VCaP (cell line): ENCODE measurements around the gene DECR2.

ENCODE experiments used
- H3K27ac ChIP-seq: fragments of 450-650 bp; 2 replicates; pipeline ENCODE4 v1.5.1; 2017
- TF ChIP-seq, protein P1 (sequence below): fragments of 450-650 bp; conservative IDR thresholded peaks from 2 replicates; pipeline ENCODE4 v1.5.1; 2017; ENCODE audit warnings: mild to moderate bottlenecking, moderate library complexity

DECR2 gene, protein sequence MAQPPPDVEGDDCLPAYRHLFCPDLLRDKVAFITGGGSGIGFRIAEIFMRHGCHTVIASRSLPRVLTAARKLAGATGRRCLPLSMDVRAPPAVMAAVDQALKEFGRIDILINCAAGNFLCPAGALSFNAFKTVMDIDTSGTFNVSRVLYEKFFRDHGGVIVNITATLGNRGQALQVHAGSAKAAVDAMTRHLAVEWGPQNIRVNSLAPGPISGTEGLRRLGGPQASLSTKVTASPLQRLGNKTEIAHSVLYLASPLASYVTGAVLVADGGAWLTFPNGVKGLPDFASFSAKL

DNA sequence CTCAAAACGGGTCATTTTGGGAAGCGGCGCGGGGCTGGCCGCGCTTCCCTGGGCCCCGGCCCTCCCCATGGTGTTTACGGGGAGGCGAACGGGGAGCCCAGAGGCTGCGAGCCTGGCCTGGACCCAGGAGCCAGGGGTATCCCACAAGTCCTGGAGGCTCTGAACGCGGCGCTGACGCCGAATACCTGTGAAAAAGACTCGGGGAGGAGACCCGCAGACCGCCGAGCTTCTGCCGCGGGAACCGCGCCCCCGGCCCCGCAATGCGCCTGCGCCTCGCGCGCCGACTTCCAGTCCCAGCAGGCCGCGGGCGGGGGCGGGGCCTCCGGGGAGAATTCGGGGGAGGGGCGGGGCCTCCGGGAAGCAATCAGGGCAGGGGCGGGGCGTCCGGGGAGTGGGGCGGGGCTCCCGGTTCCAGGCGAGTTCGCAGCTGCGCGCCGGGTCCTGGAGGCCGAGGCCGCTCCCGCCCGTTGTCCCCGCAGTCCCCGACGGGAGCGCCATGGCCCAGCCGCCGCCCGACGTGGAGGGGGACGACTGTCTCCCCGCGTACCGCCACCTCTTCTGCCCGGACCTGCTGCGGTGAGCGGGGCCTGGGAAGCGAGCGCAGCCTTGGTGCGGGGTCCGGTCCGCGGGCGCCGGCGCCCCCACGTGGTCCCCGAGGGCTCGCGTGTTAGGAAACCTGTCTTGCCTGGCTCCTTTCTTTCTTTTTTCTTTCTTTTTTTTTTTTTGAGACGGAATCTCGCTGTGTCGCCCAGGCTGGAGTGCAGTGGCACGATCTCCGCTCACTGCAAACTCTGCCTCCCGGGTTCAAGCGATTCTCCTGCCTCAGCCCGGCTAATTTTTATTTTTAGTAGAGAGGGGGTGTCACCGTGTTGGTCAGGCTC lies at the start of gene DECR2:
Gene DECR2 (plus strand): TSS at position 418 of the 881 bp plus-strand sequence. CDS start 79 bp downstream, at position 497.
- TF ChIP-seq, protein P1, sequence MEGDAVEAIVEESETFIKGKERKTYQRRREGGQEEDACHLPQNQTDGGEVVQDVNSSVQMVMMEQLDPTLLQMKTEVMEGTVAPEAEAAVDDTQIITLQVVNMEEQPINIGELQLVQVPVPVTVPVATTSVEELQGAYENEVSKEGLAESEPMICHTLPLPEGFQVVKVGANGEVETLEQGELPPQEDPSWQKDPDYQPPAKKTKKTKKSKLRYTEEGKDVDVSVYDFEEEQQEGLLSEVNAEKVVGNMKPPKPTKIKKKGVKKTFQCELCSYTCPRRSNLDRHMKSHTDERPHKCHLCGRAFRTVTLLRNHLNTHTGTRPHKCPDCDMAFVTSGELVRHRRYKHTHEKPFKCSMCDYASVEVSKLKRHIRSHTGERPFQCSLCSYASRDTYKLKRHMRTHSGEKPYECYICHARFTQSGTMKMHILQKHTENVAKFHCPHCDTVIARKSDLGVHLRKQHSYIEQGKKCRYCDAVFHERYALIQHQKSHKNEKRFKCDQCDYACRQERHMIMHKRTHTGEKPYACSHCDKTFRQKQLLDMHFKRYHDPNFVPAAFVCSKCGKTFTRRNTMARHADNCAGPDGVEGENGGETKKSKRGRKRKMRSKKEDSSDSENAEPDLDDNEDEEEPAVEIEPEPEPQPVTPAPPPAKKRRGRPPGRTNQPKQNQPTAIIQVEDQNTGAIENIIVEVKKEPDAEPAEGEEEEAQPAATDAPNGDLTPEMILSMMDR = peak; percentile 59
- H3K27ac ChIP-seq = peak within 1 kb of the TSS; percentile 81

DNA sequence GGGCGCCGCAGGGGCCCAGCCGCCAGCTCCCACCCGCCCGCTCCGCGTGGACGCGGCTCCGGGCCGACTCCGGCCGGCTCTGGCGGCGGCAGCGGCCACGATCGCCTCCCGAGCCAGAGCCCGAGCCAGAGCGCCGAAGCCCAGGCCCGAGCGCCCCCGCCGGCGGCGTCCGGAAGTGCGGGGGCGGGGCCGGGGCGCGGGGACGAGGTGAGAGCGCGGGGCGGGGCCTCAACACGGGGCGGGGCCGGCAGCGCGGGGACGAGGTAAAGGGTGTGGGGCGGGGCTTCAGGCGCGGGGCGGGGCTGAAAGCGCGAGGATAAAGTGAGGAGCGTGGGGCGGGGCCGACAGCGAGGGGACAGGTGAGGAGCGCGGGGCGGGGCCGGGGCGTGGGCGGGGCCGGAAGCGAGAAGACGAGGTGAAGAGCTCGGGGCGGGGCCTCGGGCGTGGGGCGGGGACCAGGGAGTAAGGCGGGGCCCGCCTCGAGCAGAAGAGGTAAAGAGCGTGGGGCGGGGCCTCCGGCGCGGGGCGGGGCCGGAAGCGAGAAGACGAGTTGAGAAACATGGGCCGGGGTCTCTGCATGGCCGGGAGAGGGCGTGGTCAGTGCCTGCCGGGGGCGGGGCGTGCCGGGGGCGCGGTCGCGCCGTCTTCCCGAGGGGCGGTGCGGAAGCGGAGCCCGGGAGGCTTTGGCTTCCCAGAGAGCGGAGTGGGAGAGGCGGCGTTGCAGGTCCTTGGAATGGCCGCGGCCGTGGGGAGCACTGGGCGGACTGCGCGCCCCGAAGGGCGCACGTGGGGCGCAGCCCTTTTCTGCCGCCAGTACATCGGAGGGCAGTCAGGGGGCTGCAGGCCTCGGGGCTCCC lies 48.9 kb upstream of the DECR2 start, which contains the start of gene AXIN1:
Gene AXIN1 (minus strand): TSS at position 177 of the 857 bp plus-strand sequence. CDS start 5,698 bp downstream, outside the sequence.
- peak within 1 kb of the TSS; percentile 72 for H3K27ac ChIP-seq
- TF ChIP-seq, protein P1 = peak; percentile 67

DNA sequence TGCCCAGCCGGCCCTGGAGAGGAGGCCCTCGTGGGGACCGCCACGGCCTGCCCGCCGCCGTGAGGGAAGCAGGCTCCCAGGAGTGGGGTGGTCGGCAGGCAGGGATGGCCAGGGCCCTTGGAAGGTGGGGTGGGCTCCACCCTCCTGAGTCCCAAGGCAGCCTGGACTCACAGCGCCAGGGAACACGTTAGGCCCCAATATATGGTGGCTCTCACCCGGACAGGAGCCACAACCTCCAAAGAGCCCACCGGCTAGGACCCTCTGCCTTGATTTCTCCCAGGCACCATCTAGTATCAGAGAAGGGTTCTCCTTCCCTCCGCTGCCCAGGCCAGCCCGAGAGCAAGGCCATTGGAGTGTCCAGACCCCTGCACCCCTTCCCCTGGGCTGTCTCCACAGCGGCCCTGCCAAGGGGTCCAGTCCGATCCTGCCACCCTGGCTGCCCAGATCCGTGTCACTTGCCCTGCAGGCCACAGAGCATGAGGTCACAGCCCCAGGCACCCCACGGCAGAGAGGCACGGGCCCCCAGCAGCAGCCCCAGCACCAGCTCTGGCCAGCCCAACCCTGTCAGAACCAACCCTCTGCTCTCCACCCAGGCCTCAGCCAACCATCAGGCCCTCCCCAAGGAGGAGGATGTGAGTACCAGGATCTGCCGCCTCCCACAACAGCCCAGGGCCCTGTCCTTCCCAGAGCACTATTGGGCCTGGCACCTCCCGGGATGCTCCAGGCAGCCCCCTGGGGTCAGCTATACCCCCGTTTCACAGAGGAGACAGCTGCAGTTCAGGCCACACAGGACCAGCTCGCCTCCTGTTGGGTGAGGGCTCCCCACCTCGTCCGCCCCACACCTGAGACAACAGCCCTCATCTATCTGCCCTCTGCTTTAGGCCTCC lies 48.0 kb upstream of the DECR2 start:
- no peak overlapping the region for H3K27ac ChIP-seq

DNA sequence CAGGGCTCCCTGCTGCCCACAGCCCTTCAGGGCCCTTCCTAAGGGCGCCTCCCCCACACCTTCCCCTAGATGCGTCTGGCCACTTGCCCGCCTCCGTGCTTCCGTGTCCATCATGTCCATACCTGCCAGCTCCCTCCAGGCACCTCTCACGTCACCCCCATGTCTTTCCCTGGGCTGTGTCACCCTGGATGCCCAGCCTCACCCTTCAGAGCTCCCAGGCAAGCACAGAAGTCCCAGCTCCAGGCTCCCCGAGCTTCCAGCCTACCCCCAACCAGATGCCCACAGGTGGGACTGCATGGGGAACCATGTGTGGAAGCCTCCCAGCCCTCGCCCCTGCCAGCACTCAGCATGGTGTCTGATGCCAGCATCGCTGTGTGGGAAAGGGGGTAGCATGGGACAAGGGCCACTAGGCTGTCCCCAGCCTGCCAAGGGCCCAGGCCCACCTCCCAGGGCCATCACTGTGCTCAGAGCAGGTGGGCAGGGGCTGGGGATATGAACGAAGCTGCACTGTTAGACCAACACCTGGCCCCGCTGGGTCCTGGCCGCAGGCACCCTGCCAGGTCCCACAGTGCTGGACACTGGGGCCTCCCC lies 47.3 kb upstream of the DECR2 start:
- TF ChIP-seq, protein P1 = no peak
- H3K27ac ChIP-seq = no peak overlapping the region

More for the DNA sequence above, 48.0 kb upstream of the DECR2 start:
- TF ChIP-seq, protein P1 = no peak

DNA sequence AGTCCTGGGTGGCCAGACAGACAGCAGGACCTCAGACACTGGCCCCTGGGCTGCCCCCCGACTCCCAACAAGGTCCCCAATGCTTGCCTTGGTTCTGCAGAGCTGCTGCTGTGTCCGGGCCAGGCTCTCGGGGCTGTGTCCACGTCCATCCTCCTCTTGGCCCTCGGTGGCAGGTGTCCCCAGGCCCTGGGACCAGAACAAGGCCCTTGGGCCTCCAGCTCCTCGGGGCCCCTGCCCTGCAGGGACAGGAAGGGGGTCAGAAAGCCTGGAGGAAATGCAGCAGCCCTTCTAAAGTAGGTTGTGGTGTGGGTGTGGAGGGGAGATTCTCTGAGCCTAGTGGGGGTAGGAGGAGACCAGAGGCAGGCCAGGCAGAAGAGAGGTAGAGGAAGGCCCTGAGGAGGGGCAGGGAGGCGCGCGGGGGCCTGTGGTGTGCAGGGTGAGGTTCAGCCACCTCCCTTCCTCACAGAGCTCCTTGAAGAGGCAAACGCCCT lies 46.7 kb upstream of the DECR2 start:
- TF ChIP-seq, protein P1 = no peak
- H3K27ac ChIP-seq = no peak overlapping the region

DNA sequence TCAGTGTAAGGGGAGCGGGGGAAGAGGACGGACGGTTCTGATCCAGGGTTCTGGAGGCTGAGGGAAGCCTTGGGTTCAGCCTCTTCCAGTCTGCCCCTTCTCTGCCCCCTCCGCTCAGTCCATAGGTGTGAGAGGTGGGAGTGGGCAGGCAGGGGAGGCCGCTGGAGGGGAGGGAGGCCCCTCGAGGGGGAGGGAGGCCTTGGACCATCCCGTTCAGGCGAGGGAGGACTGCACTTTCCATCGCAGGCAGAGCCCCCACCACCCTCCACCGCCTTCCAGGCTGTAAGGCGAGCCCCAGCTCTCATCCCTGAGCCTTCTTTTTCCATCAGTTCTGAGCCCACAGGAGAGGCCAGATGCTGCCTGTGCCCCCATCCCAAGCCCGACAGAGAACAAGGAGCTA lies 44.9 kb upstream of the DECR2 start:
- no peak overlapping the region for H3K27ac ChIP-seq
- TF ChIP-seq, protein P1 = no peak
